ENCODE results near the gene PSPC1.
"Not testable (repeated sequence)": the region's sequence is repeated elsewhere in the genome, so short reads cannot be mapped to it uniquely, and the experiment has no call there.

PSPC1 gene

GRCh38 chr13:19782049-19782726 is 557 bp downstream of the PSPC1 start:
- in situ Hi-C loops (cut with MboI; ENCODE audit: low sequenced_read_pairs): no loop called here
- Histone ChIP-seq H3K36me3 (replicated peaks) (peaks cover 21% of the 10 kb centered on the region), H3K9me3 (peaks cover 6% of the 10 kb centered on the region; the same call in 1 of the 2 replicates), H3K27me3 (ENCODE audit: low read depth) (no peaks in the 10 kb centered on the region), H3K4me3 (peak overlapping the region; percentile 92), H3K4me1 (peaks cover 6% of the 10 kb centered on the region)
- peak in 1 of 2 experiments; percentile 53 for DNase-seq (ENCODE audit: low spot score in 2 of 2)

GRCh38 chr13:19781526-19781925 is 1.2 kb downstream of the PSPC1 start:
- Histone ChIP-seq H3K27me3 (ENCODE audit: low read depth) (no peaks in the 10 kb centered on the region), H3K4me1 (peaks cover 6% of the 10 kb centered on the region), H3K36me3 (replicated peaks) (peaks cover 21% of the 10 kb centered on the region), H3K9me3 (peaks cover 6% of the 10 kb centered on the region; the same call in 1 of the 2 replicates), H3K4me3 (peak overlapping the region; percentile 92)
- DNase-seq (ENCODE audit: low spot score in 2 of 2): no peak
- in situ Hi-C loops (cut with MboI; ENCODE audit: low sequenced_read_pairs): no loop called here

GRCh38 chr13:19780753-19781418 is 1.9 kb downstream of the PSPC1 start:
- H3K4me1 ChIP-seq; H3K27me3 ChIP-seq (ENCODE audit: low read depth); H3K9me3 ChIP-seq; in situ Hi-C loops (cut with MboI; ENCODE audit: low sequenced_read_pairs): not testable (repeated sequence)
- Histone ChIP-seq H3K4me3 (peak overlapping the region; percentile 92), H3K36me3 (replicated peaks) (peaks cover 26% of the 10 kb centered on the region)
- DNase-seq (ENCODE audit: low spot score in 2 of 2): peak in 1 of 2 experiments; percentile 13

- no peak for DNase-seq (ENCODE audit: low spot score in 2 of 2)
- H3K36me3 ChIP-seq (replicated peaks): peaks cover 56% of the 10 kb centered on the region
- in situ Hi-C loops (cut with MboI; ENCODE audit: low sequenced_read_pairs): no loop called here
Observed at GRCh38 chr13:19772306-19772705, 10.4 kb downstream of the PSPC1 start.

GRCh38 chr13:19769854-19770253 is 12.9 kb downstream of the PSPC1 start:
- Histone ChIP-seq H3K4me3 (no peak overlapping the region), H3K27me3 (ENCODE audit: low read depth) (no peaks in the 10 kb centered on the region), H3K9me3 (no peaks in the 10 kb centered on the region), H3K4me1 (peaks cover 6% of the 10 kb centered on the region; the same call in 1 of the 2 replicates), H3K36me3 (replicated peaks) (peaks cover 58% of the 10 kb centered on the region)
- in situ Hi-C loops (cut with MboI; ENCODE audit: low sequenced_read_pairs): no loop called here
- DNase-seq (ENCODE audit: low spot score in 2 of 2): no peak

More at GRCh38 chr13:19772306-19772705, 10.4 kb downstream of the PSPC1 start:
- Histone ChIP-seq H3K27me3 (ENCODE audit: low read depth) (no peaks in the 10 kb centered on the region), H3K4me3 (no peak overlapping the region), H3K4me1 (peaks cover under 1% of the 10 kb centered on the region; the same call in 1 of the 2 replicates), H3K9me3 (no peaks in the 10 kb centered on the region)

- H3K27me3 ChIP-seq (ENCODE audit: low read depth): no peaks in the 10 kb centered on the region
- no peak overlapping the region for H3K4me3 ChIP-seq
- no peaks in the 10 kb centered on the region for H3K9me3 ChIP-seq
- in situ Hi-C loops (cut with MboI; ENCODE audit: low sequenced_read_pairs): no loop called here
- H3K36me3 ChIP-seq (replicated peaks): peaks cover 67% of the 10 kb centered on the region
- H3K4me1 ChIP-seq: peaks cover 6% of the 10 kb centered on the region; the same call in 1 of the 2 replicates
- DNase-seq (ENCODE audit: low spot score in 2 of 2): no peak
Observed at GRCh38 chr13:19767966-19768365, 14.8 kb downstream of the PSPC1 start.

- no peak overlapping the region for H3K4me3 ChIP-seq
- H3K4me1 ChIP-seq: peaks cover 6% of the 10 kb centered on the region; the same call in 1 of the 2 replicates
- no peaks in the 10 kb centered on the region for H3K9me3 ChIP-seq
- peak; percentile 14 to 44 for DNase-seq (ENCODE audit: low spot score in 2 of 2)
- peaks cover 71% of the 10 kb centered on the region for H3K36me3 ChIP-seq (replicated peaks)
- in situ Hi-C loops (cut with MboI; ENCODE audit: low sequenced_read_pairs): no loop called here
- H3K27me3 ChIP-seq (ENCODE audit: low read depth): no peaks in the 10 kb centered on the region
Observed at GRCh38 chr13:19766591-19766990, 16.2 kb downstream of the PSPC1 start.

GRCh38 chr13:19764237-19764636 is 18.5 kb downstream of the PSPC1 start:
- no peak for DNase-seq (ENCODE audit: low spot score in 2 of 2)
- no peaks in the 10 kb centered on the region for H3K27me3 ChIP-seq (ENCODE audit: low read depth)
- H3K4me1 ChIP-seq: peaks cover 6% of the 10 kb centered on the region; the same call in 1 of the 2 replicates
- peaks cover 66% of the 10 kb centered on the region for H3K36me3 ChIP-seq (replicated peaks)
- no peak overlapping the region for H3K4me3 ChIP-seq
- in situ Hi-C loops (cut with MboI; ENCODE audit: low sequenced_read_pairs): no loop called here
- H3K9me3 ChIP-seq: no peaks in the 10 kb centered on the region

GRCh38 chr13:19763618-19764017 is 19.1 kb downstream of the PSPC1 start:
- Histone ChIP-seq H3K9me3 (no peaks in the 10 kb centered on the region), H3K36me3 (replicated peaks) (peaks cover 67% of the 10 kb centered on the region), H3K27me3 (ENCODE audit: low read depth) (no peaks in the 10 kb centered on the region), H3K4me3 (no peak overlapping the region), H3K4me1 (peaks cover 6% of the 10 kb centered on the region; the same call in 1 of the 2 replicates)
- no peak for DNase-seq (ENCODE audit: low spot score in 2 of 2)
- in situ Hi-C loops (cut with MboI; ENCODE audit: low sequenced_read_pairs): no loop called here

GRCh38 chr13:19759669-19760068 is 23.1 kb downstream of the PSPC1 start:
- H3K4me1 ChIP-seq: no peaks in the 10 kb centered on the region
- no peaks in the 10 kb centered on the region for H3K9me3 ChIP-seq
- in situ Hi-C loops (cut with MboI; ENCODE audit: low sequenced_read_pairs): no loop called here
- DNase-seq (ENCODE audit: low spot score in 2 of 2): no peak
- peaks cover 83% of the 10 kb centered on the region for H3K36me3 ChIP-seq (replicated peaks)
- no peaks in the 10 kb centered on the region for H3K27me3 ChIP-seq (ENCODE audit: low read depth)
- H3K4me3 ChIP-seq: no peak overlapping the region

GRCh38 chr13:19742643-19743042 is 40.1 kb downstream of the PSPC1 start:
- Histone ChIP-seq H3K9me3 (no peaks in the 10 kb centered on the region), H3K36me3 (replicated peaks) (peaks cover 58% of the 10 kb centered on the region), H3K4me1 (no peaks in the 10 kb centered on the region), H3K4me3 (no peak overlapping the region), H3K27me3 (ENCODE audit: low read depth) (no peaks in the 10 kb centered on the region)
- no peak for DNase-seq (ENCODE audit: low spot score in 2 of 2)
- in situ Hi-C loops (cut with MboI; ENCODE audit: low sequenced_read_pairs): no loop called here

- DNase-seq (ENCODE audit: low spot score in 2 of 2): no peak
- Histone ChIP-seq H3K27me3 (ENCODE audit: low read depth) (no peaks in the 10 kb centered on the region), H3K4me3 (no peak overlapping the region), H3K9me3 (no peaks in the 10 kb centered on the region), H3K4me1 (no peaks in the 10 kb centered on the region), H3K36me3 (replicated peaks) (peaks cover 56% of the 10 kb centered on the region)
- in situ Hi-C loops (cut with MboI; ENCODE audit: low sequenced_read_pairs): no loop called here
Observed at GRCh38 chr13:19737844-19738557, 44.7 kb downstream of the PSPC1 start.

- Histone ChIP-seq H3K36me3 (replicated peaks) (peaks cover 48% of the 10 kb centered on the region), H3K4me1 (peaks cover 6% of the 10 kb centered on the region), H3K27me3 (ENCODE audit: low read depth) (no peaks in the 10 kb centered on the region), H3K9me3 (no peaks in the 10 kb centered on the region), H3K4me3 (no peak overlapping the region)
- no peak for DNase-seq (ENCODE audit: low spot score in 2 of 2)
- in situ Hi-C loops (cut with MboI; ENCODE audit: low sequenced_read_pairs): no loop called here
Observed at GRCh38 chr13:19726611-19727010, 56.1 kb downstream of the PSPC1 start.

GRCh38 chr13:19725320-19725719 is 57.4 kb downstream of the PSPC1 start:
- Histone ChIP-seq H3K9me3 (no peaks in the 10 kb centered on the region), H3K36me3 (replicated peaks) (peaks cover 41% of the 10 kb centered on the region), H3K27me3 (ENCODE audit: low read depth) (no peaks in the 10 kb centered on the region), H3K4me1 (peaks cover 6% of the 10 kb centered on the region), H3K4me3 (no peak overlapping the region)
- DNase-seq (ENCODE audit: low spot score in 2 of 2): no peak
- in situ Hi-C loops (cut with MboI; ENCODE audit: low sequenced_read_pairs): no loop called here

Measured in HAP-1 (cell line).